Cardiac fibroblast (primary cell): ENCODE measurements around the gene PMIS2.
A peak's percentile ranks its signal among the peaks of the same experiment; 100 is the strongest.

ENCODE experiments used
- DNase-seq, 2 donors: peaks; one replicate each; pipeline versions ENCODE4 v3.0.0 to v3.0.0-alpha.2; 2010; ENCODE audit warnings: low read depth in 2 of 2
- H3K4me3 ChIP-seq, 2 donors: replicated peaks in 1 of 2; 1 replicate in 1 of 2; 2 replicates in 1 of 2; pipeline ENCODE4 v1.5.1; 2011; ENCODE audit warnings: low read depth in 2 of 2, low read length in 2 of 2, mild to moderate bottlenecking in 2 of 2, moderate library complexity in 1 of 2
- TF ChIP-seq, protein P1 (sequence below): IDR thresholded peaks from one replicate; pipeline ENCODE4 v1.5.1; 2011; ENCODE audit warnings: low read depth, mild to moderate bottlenecking, low read length, inconsistent platforms

The PMIS2 gene

DNA sequence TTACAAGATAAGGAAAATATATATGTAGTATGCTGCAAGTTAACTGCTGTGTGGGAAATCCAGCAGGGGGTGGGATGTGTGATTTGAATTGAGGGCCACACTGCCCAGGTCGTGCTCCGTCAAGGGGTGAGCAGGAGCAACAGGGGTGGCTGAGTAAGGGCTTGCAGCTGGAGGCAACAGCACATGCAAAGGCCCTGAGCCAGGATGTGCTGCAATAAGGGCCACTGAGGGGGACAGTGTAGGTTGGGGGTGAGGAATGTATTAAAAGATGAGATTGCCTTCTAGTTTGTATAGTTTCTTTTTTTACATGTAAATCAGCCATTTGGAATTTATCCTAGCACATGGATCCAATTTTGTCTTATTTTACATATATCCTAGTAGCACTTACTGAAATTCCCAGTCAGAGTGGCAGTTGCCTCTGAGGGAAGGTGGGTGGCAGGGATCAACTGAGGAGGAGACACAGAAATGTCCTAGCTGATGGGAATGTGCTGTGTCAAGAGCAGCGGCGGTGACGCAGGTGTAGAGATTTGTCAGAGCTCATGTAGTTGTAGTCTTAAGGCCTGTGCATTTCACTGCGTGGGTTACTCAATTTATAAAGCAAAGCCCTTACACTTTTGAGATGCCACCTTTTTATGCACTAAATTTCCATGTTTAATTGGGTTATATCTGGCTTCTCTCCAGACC, 37.5 kb downstream of the PMIS2 start:
- DNase-seq, result no peak
- H3K4me3 ChIP-seq, result no peak overlapping the region
- TF ChIP-seq, protein P1, sequence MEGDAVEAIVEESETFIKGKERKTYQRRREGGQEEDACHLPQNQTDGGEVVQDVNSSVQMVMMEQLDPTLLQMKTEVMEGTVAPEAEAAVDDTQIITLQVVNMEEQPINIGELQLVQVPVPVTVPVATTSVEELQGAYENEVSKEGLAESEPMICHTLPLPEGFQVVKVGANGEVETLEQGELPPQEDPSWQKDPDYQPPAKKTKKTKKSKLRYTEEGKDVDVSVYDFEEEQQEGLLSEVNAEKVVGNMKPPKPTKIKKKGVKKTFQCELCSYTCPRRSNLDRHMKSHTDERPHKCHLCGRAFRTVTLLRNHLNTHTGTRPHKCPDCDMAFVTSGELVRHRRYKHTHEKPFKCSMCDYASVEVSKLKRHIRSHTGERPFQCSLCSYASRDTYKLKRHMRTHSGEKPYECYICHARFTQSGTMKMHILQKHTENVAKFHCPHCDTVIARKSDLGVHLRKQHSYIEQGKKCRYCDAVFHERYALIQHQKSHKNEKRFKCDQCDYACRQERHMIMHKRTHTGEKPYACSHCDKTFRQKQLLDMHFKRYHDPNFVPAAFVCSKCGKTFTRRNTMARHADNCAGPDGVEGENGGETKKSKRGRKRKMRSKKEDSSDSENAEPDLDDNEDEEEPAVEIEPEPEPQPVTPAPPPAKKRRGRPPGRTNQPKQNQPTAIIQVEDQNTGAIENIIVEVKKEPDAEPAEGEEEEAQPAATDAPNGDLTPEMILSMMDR, result no peak

GRCh38 chr19:35628264-35628564, 42.2 kb downstream of the PMIS2 start:
- H3K4me3 ChIP-seq, result peak overlapping the region; percentile 84 to 99
- no peak for DNase-seq
- TF ChIP-seq, protein P1, result no peak

- peak; percentile 99 for DNase-seq
- H3K4me3 ChIP-seq, result peak within 1 kb of the TSS; percentile 84 to 99
- TF ChIP-seq, protein P1, result no peak
Measured at GRCh38 chr19:35628565-35629331, 42.8 kb downstream of the PMIS2 start, which contains the start of gene RBM42. RBM42 (plus strand) TSS chr19:35629036; CDS start chr19:35629154, 118 bp downstream.

DNA sequence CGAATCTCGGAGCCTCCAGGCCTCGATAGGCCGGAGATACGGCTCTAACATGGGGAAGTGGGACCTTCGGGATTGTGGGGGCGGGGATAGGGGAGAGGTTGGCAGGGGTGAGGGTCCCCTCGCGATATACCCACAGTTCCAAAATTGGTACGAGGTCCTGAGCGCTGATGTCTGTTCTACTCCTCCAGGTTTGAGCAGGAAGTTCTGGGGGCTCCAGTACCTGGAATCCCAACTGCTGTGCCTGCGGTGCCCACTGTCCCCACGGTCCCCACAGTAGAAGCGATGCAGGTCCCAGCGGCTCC, 43.3 kb downstream of the PMIS2 start:
- H3K4me3 ChIP-seq, result peak overlapping the region; percentile 84 to 99
- no peak for DNase-seq
- TF ChIP-seq, protein P1, result no peak

- TF ChIP-seq, protein P1, result no peak
- DNase-seq, result no peak
- no peak overlapping the region for H3K4me3 ChIP-seq
Measured at GRCh38 chr19:35633727-35634440, 47.9 kb downstream of the PMIS2 start.

GRCh38 chr19:35636651-35637050, 50.7 kb downstream of the PMIS2 start:
- TF ChIP-seq, protein P1, result no peak
- no peak overlapping the region for H3K4me3 ChIP-seq
- no peak for DNase-seq
